ENCODE measurements around the gene C4orf36.

Gene C4orf36, protein sequence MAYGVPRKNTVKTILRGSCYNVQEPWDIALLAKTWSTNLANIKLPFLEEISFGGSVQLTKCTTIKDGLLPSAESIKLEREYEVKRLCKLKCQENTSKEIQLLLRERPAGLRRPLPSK

DNA sequence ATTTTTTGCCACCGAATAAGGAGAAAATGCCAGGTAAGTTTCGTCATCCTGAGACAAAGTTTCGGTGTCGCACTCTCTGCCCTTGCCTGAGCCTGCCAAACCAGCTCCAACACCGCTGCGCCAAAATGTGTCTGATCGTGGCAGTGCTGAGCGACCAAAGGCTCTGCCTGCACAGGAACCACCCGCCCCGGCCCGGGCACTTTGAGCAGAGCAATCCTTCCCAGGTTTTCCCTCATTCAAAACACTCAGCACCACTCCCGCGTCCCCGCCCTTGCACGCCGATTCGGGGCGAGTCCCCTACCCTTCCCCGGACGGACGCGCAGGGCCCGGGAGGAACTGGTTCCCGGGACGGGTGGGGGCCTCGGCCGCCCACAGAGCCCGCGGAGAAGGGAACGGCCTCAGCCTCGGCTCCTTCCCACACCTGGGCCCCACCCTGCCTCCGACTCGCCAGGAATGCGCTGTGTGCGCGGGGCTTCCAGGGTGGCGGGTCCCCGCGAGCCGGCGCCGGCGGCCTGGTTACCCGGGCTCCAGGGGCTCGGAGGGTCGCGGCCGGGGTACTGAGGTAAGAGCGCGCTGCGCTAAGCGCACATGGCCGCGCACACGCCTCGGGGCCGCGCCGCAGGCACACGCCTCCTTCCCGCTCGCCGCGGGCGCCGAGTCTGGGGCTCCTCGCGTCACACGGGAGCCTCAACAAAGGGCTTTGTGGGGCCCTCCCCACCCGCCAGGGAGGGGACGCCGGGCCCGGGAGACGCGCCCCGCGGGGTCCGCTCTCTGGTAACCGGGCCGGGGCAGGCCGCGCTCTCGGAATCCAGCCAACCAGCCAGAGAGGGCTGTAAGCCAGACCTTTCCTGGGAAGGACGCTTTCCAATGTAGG lies at the start of gene C4orf36:
C4orf36 (minus strand) TSS at position 661 of the 874 bp plus-strand sequence. CDS start 902 bp downstream, outside the sequence.
- DNase-seq, result no peak

DNA sequence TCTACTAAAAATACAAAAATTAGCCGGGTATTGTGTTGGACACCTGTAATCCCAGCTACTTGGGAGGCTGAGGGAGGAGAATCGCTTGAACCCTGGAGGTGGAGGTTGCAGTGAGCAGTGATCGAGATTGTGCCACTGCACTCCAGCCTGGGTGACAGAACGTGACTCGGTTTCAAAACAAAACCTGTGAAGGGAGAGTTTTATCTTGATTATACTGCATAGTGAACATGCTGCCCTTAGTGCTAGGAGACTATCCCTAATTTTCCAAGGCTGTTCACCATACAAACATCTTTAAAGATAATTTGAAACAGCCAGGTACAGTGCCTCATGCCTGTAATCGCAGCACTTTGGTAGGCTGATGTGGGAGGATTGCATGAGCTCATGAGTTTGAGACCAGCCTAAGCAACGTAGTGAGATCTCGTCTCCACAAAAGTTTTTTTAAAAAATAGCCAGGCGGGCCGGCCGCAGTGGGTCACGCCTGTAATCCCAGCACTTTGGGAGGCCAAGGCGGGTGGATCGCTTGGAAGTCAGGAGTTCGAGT lies 48.8 kb upstream of the C4orf36 start:
- DNase-seq, result no peak

DNA sequence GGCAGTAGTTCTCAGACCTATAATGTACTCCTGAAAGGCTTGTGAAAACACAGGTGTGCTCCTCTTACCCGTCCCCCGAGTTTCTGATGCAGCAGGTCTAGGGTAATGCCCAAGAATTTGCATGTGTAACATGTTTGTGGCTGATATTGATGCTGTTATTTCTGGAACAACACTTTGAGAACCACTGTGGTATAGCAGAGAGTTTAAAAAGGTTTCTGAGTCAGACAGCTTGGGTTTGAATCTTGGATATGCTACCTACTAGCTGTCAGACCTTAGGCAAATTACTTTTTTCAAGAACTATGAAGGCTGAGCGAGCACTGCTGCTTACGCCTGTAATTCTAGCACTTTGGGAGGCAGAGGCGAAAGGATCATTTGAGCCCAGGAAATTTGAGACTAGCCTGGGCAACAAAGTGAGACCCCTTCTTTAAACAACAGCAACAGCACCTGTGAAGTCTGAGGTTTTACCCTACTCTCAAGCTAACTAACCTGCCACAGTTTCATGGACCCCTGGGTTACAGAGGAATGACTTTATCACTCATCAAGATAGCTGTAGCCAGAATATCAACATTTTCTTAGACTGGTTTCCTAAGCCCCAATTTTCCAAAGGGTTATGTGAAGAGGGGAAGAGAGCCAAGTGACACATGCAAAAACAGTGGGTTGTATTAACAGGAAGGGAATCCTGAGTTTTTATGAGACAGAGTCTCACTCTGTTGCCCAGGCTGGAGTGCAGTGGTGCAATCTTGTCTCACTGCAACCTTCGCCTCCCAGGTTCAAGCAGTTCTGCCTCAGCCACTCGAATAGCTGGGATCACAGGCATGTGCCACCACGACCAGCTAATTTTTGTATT lies 47.7 kb upstream of the C4orf36 start:
- DNase-seq, result peak; percentile 72

DNA sequence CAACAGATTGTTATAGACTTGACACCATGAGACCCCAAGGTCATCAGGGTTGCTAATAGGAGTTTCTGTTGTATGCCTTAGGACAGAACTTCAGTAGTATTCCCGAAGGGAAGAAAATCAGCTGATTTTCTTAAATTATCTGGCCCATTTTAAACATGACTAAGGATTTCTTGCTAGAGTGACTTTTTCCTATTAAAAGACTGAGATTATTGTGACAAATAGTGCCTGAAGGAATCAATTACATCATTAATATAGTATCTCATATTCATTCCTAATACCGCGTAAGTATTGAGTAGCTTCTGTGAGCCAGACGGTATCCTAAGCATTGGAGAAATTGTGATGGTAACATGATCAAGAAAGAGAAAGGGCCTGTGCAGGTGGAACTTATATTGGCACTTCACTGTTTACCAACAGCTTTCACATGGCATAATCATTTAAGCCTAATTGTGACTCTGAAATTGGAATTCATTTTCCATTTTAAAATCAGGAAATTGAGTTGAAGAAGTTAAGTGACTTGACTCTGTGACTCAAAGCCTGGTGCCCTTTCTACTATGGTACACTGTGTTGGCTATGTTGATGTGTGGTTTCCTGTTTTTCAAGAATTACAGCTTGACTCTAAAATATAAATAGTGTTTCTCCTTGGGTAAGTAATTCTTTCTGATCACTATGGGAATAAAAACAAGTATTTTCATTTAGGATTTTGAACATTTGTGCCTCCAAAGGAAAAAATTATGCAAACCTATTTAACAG lies 46.7 kb upstream of the C4orf36 start:
- DNase-seq, result peak; percentile 66

DNA sequence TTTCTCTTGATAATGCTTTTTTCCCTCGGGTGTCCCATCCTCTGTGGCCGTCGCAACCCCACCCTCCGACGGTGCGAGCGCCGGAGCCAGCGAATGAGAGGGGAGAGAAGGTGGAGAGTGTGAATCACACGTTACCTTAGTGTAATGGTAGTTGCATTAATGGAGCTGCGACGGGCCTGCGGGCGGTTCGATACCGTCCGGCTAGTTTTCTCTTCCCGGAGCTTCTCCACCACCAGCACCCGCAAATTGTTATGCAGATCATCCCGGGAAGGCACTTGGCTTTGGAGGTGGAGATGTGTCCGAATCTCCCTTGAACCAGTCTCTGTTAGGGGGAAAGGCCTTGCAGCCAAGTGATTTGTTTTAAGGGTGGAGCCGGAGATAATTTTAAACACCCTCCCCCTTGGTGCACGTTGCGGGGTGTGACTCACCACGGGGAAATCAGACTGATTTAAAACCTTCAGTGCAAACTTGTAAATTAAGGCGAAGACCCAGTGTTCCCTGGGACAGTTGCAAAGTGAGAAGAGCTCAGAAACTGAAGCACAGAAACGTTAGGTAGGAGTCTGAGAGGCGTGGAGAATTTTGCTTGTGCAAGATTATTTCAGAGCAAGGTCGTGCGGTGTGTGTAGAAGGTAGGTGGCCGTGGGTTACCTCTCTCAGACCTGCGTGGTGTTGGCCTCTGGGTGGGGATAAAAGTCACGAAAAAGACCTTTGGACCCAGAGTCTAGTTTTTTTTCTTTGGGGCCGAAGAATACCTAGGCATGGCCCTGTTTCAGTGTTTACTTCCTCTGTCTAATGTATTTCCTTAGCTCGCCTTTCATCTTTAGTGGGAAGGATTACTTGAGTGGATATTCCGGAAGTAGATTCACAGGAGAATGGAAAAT lies 43.9 kb upstream of the C4orf36 start:
- DNase-seq, result peak; percentile 91

DNA sequence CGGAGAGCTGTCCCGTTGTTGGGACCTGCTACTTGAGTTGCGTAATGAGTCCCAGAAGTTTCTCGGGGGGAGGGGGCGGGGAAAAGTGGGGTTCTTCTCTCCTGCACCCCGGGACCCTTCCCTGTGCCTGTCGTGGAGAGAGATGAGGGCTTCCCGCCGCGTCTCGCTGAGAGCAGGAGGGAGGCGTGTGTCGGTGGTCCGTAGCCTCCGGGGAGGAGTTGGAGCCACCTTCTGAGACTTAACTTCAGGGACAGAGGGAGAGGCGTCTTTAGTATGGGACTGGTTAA lies 43.3 kb upstream of the C4orf36 start:
- DNase-seq, result no peak

DNA sequence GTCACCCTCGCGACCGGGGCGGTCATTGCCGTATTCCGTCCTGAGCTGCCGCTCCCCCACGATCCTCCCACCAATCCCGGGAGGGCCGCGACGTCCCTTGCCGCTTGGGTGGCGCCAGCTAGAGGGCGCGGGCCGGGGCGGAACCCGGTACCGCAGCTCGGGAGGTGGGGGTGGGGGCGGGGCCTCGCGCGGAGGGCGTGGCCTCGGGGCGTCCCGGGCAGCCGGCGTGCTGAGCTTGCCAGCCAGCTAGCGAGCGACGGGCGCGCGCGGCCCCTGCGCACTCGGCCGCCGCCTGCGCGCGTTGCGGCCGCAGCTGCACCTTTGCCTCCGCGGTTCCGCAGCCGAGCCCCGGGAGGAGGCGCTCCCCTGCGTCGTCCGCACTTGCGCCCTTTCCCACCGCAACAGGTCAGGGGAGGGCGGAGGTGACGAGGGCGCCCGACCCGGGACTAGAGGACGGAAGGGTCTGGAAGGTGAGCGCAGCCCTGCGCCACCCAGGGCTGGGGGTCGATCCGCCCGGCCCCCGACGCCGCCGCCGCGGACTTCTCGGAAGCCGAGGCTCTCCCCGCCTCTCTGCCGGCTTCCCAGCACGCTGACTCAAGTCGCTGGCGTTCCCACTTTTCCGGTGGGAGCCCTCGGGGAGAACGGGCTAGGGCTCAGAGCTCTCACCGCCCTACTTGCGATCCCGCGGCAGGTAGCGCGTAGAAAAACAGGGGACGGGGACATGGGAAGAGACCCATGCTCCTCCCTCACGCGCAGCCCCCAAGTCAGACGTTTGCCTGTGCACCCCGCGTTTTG lies 42.7 kb upstream of the C4orf36 start, which contains the start of gene AFF1:
AFF1 (plus strand) TSS at position 241 of the 795 bp plus-strand sequence. CDS start 13,523 bp downstream, outside the sequence.
- DNase-seq, result peak; percentile 90

DNA sequence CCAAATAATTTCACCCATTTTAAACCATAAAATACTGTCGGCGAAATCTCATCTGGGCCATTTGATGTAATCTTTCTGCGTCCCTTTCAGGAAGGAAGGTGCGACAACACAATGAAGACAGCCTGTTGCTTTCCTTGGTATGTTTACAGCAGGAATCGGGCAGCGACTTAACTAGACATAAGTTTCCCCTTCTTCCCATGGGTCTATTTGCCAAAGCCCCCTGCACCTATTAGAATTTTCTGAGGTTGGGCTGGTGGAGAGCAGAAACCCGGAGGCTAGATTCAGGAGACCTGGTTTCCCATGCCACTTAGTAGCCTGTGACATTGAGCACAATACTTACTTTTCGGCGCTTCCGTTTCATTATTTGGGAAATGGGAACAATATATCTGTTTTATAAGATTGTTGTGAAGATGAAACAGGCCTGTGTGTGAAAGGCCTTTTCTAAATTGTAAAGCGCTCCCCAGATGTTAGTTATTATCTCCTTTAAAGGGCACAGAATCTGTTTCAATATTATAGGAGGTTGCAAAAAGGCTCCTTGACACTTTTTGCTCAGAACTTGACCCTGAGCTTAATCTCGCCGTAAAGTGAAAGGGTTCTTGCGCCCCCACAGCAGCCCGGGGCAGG lies 42.0 kb upstream of the C4orf36 start:
- no peak for DNase-seq

DNA sequence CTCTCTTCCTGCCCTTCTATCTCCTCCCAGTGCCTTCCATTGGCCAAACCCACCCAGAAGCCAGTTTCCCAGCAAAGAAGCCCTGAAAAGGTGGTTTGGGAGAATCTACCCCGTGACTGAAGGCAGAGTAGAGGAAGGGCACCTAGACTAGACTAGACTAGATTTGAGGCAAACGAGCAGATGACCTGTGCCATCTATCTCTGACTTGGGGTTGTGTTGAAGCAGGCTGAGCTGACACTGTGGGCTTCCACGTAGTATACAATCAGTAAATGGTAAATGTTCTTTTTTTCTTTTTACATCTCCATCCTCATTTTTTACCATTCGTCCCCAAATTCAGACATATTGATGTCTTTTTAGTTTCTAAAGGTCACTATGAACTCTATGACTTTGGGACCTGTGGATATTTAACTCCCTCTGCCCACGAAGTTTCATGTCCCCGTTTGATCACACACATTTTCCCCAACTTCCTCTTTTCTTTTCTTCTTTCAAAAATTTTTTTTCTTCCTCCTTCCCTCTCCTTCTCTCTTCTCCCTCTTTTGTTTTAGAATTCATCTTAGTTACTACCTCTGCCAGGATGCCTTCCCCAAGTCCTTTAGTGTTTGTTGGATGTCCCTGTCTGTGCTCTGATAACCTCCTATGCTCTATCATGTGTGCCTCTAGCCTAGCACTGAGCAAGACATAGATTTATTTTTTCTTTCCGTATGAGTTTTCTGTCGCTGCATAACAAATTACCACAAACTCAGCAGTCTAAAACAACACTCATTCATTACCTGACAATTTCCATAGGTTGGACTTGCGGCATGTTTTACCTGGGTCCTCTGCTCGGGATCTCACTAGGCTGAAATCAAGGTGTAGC lies 36.4 kb upstream of the C4orf36 start:
- no peak for DNase-seq

DNA sequence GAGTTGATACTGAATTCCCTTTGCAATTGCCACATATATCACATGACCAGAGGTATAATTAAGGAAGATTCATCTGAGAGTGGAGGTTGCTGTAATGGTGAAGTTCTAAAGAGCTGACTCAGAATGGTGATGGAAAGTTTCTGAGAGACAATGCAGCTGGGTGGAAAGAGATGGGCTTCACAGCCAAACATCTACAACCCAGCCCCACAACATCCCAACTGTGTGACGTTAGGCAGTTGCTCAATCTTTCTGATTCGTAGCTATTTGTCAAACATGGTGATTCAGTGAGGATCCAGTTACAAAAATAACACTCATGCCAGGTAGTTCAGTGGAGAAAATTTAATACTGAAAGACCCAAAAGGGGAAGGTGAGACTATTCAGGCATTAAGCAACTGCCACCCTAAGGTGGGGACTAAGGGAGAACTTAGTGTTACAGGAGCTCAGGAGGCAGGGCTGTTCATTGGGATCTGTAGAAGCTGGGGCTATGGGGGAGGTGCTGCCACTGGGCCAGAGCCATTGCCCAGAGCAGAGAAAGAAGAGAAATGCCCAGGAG lies 35.7 kb upstream of the C4orf36 start:
- no peak for DNase-seq

DNA sequence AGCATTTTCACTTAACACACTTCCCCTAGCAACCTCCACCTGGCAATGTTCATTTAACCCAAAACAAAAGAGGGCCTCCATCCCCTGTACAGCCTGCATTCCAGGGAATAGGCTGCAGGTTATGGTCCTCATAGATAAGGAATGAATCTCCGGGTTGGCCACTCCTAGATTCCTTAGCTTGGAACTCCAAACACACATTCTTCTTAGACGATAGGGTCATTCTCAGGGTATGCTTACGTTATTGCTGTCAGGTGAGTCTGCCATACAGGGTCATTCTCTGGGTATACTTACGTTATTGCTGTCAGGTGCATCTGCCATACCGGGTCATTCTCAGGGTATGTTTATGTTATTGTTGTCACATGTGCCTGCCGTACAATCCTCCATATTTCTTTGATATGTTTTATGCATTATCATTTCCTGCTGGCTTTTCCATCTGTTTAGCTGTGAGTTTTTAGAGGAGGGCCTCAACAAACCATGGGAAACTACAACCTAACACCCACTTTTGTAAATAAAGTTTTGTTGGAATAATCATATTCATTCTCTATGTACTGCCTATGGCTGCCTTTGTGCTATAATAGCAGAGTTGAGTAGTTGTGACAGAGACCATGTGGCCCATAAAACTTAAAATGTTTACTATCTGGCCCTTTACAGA lies 34.3 kb upstream of the C4orf36 start:
- DNase-seq, result no peak

DNA sequence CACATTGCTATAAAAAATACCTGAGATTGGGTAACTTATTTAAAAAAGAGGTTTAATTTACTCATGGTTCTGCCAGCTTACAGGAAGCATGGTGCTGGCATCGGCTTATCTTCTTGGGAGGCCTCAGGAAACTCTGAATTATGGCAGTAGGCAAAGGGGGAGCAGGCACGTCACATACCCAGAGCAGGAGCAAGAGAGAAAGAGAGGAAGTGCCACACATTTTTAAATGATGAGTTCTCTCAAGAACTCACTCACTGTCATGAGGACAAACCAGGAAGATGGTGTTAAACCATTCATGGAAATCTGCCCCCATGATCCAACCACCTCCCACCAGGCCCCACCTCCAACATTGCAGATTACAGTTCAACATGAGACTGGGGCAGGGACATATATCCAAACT lies 32.6 kb upstream of the C4orf36 start:
- no peak for DNase-seq

DNA sequence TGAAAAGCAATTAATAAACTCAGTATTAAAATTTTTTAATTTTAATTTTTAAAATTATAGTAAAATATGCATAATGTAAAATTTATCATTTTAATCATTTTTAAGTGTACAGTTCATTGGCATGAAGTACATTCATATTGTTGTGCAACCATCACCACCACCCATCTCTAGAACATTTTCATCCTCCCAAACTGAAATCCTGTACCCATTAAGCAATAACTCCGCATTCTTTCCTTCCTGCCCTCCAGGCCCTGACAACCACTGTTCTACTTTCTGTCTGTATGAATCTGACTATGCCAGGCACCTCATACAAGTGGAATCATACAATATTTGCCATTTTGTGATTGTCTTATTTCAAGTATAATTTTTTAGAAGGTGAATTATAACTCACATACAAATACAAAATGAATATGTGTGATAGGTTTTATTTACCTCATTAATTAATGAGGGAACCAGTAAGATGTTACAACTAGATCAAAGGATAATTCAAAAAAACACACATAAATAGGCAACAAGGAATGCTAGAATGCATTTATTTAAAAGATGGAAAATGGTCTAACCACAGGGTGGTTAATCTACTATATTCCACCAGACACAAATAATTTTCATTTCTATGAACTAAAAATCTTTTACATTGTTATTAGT lies 29.5 kb upstream of the C4orf36 start:
- no peak for DNase-seq

DNA sequence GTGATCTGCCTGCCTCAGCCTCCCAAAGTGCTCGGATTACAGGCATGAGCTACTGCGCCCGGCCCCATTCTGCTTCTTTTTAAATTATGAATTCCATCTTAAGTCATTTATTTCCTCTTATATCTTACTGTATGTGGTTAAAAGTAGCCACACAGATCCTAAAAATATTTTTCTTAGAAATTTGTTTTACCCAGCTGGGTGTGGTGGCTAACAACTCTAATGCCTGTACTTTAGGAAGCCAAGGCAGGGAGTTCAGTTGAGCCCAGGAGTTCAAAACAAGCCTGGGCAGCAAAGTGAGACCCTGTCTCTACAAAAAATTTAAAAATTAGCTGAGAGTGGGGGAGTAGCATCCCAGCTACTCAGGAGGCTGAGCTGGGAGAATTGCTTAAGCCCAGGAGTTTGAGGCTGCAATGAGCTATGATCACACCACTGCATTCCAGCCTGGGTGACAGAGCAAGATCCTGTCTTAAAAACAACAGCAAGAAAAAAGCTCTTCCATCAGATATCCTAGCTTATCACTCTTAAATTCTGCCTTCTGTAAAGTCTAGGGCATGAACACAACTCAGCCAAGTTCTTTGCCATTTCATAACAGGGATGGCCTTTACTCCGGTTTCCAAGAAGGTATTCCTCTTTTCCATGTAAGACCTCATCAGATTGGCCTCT lies 27.5 kb upstream of the C4orf36 start:
- DNase-seq, result no peak

DNA sequence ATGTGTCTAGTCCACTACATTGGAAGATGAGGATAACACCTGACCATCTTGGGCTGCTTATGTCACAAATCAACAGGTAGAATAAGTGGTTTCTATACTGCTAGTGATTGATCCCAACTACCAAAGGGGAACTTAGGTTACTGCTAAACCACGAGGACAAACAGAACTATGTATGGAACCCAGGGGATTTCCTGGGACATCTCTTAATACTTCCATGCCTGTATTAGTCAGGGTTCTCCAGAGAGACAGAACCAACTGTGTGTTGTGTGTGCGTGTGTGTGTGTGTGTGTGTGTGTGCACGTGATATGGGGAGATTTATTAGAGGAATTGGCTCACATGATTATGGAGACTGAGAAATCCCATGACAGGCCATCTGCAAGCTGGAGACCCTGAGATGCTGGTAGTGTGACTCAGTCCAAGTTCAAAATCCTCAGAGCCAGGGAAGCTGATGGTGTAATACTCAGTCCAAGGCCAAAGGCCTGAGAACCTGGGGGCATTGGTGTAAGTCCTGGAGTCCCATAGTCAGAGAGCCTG lies 26.4 kb upstream of the C4orf36 start:
- DNase-seq, result no peak

DNA sequence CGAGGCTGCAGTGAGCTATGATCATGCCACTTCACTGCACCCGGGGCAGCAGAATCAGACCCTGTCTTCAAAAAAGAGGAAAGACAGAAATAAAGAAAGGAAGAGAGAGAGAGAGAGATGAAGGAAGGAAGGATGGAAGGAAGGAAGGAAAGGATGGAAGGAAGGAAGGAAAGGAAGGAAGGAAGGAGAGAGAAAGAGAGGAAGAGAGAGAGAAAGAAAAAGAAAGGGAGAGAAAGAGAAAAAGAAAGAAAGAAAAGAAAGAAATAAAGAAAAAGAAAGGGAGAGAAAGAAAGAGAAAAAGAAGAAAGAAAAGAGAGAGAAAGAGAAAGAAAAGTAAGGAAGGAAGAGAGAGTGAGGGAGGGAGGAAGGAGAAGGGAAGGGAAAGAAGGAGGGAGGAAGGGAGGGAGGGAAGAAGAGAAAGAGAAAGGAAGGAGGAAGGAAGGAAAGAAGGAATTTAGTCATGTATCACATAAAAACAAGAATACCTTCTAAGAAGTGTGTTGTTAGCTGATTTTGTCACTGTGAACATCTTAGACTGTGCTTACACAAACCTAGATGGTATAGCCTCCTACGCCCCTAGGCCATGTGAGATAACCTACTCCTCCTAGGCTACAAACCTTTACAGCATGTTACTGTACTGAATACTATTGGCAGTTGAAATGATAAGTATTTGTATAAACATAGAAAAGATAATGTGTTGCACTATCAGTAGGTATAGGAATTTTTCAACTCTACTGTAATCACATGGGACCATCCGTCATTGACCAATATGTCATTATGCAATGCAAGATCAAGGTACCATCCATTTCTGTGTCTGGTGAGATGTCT lies 25.2 kb upstream of the C4orf36 start:
- no peak for DNase-seq
